GM19324 (cell line): ENCODE data around the gene ANKRD16.
"Not testable (repeated sequence)": the region's sequence is repeated elsewhere in the genome, so short reads cannot be mapped to it uniquely, and the experiment has no call there.

Experiments used
- ATAC-seq: cut with Tn5 transposase; IDR thresholded peaks from one replicate; pipeline ENCODE4 v1.9.1; 2021; ENCODE audit warnings: mild to moderate bottlenecking, moderate library complexity; ENCODE audit not compliant: unreplicated experiment, low FRiP score

The ANKRD16 gene

DNA sequence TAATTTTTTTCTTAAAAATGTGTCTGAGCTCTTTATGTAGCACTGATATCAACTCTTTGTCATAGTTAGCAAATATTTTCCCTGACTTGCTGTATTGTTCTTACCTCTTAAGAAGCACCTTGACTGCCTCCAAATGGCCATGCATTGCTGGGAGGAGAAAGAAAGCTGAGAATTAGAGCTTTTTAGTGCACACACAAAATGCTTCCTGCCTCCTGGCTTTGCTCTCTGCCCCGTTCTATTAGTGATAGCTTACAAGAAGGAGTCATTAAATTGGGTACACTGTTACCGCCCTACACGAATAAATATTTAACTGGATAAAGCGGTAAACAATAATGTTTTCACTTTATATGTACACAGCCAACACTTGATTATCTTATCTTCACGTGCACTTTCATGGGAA, 4.1 kb downstream of the ANKRD16 start:
- ATAC-seq: no peak

DNA sequence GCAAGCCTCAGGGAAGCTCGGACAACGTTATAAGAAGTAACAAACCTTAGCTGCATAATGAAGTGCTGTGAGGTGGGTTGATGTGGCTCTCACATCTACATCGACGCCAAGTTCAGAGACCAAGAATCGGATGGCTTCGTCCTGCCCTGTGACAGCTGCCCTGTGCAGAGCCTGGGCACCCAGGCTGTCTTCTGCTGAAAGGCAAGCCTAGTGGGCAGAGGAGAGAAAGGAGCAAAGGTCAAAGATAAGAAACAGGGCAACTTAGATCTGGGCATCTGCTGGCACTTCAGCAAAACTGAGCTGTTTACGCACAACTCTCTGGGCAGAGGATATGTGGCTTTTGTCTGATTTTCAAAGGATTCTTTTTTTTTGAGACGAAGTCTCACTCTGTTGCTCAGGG, 6.7 kb downstream of the ANKRD16 start:
- ATAC-seq: no peak

DNA sequence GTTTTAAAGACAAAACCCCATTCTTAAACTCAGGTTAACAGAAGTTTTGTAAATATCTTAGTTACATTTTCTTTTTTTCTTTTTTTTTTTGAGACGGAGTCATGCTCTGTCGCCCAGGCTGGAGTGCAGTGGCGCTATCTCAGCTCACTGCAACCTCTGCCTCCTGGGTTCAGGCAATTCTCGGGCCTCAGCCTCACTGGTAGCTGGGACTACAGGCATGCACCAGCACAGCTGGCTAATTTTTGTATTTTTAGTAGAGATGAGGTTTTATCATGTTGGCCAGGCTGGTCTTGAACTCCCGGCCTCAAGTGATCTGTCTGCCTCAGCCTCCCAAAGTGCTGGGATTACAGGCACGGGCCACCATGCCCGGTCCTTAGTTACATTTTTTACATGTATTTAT, 12.7 kb downstream of the ANKRD16 start:
- not testable (repeated sequence) for ATAC-seq

DNA sequence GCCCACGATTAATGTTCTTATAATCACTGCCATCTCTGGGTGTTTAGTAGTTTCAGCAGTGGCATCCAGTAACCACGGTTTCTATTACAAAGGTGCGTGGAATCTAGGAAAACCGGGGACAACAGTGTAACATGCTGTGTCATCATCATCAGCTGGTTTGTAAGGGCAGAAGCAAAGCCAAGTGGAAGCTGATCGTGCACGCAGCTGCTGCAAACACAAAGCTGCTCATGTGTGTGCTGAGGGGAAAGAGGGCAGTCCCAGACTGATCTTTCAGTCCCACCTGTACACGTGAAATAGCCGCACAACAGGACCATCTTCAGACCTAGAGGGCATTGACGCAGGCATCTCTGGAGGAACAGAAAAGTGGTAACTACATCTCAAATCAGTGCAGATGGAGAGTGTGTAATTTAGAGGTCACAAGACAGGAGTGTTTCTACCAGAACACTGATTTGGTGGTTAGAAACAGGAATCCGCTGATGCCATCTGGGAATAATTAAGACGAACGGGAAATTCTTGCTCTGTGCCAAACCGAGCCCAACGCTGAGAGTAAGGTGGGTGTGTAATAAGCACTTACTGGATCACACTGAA, 13.4 kb downstream of the ANKRD16 start:
- no peak for ATAC-seq

DNA sequence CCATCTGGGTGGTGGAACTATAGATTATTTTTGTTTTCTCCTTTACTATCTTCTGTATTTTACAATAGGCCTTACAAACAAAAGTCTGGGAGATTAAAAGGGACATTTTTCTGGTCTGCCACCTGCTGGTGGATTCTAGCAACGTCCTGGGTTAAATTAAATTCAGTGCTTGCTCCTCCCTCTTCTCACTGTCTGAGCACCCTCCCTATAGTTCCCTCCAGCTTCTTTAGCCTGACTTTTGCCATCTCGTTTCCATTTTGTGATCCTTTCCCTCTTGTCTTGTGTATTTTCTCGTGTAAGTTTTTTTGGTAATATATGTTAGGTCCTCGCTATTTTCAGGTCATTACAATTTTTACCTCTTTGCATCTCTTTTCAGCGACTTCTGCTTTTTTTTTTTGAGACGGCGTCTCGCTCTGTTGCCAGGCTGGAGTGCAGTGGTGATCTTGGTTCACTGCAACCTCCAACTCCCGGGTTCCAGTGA, 16.1 kb downstream of the ANKRD16 start:
- peak; percentile 65 for ATAC-seq

DNA sequence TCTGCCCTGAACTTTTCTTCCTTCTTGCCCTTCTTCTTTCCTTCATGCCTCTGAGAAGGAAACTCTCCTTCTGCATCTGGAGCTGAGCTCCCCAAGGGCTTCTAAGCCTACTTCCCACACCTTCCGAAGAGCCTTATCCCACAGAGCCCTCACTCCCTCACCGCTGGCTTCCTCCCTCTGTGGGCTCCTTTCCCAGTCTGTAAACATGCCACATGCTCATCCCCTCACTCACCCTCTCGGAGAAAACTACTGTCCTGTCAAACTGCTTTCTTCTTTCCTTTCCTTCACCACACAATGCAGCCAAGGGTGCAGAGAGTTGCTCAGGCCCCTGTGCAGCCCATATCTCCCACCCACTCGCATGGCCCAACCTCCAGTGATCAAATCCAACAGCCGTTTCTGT, 18.1 kb downstream of the ANKRD16 start:
- ATAC-seq: no peak

DNA sequence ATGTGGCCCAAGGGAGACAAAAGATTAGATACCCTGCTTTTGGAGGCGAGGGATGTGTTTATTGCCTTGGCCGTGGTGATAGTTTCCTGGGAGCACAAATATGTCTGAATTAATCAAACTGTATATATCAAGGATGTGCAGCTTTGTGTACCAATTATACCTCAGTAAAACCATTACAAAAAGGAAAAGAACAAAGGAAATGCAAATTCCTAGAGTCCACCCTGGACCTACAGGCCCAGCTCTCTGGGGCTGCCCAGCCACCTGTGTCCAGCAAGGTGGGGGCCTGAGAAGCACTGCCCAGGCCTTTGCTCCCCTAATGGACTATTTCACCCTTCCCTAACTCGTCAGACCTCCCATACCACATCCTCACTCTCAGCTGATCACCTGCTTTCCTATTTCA, 20.5 kb downstream of the ANKRD16 start:
- ATAC-seq: no peak

DNA sequence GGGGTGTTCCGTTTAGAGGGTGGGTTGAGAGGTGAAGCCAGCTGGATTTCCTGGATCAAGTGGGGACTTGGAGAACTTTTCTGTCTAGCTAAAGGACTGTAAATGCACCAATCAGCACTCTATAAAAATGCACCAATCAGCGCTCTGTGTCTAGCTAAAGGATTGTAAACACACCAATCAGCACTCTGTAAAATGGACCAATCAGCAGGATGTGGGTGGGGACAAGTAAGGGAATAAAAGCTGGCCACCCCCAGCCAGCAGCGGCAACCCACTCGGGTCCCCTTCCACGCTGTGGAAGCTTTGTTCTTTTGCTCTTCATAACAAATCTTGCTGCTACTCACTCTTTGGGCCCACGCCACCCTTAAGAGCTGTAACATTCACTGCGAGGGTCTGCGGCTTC, 21.3 kb downstream of the ANKRD16 start:
- ATAC-seq: not testable (repeated sequence)

DNA sequence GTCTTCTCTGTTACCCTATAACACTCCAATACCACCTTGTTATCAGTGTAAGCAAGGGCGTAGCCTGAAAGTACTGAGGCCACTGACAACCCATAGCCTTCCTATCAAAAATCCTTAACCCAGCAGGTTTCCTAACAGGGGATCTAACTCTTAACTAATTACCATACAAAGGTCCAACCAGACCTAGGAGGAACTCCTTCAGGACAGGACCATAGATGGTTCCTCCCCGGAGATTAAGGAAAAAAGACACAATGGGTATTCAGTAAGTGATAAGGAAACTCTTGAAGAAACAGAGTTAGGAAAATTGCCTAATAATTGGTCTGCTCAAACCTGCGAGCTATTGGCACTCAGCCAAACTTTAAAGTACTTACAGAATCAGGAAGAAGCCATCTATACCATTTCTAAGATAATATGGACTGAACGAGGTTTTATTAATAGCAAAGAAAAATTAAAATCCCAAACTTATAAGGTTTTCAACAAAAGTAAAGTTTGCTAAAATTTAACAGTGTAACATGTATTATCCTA, 22.5 kb downstream of the ANKRD16 start:
- not testable (repeated sequence) for ATAC-seq

DNA sequence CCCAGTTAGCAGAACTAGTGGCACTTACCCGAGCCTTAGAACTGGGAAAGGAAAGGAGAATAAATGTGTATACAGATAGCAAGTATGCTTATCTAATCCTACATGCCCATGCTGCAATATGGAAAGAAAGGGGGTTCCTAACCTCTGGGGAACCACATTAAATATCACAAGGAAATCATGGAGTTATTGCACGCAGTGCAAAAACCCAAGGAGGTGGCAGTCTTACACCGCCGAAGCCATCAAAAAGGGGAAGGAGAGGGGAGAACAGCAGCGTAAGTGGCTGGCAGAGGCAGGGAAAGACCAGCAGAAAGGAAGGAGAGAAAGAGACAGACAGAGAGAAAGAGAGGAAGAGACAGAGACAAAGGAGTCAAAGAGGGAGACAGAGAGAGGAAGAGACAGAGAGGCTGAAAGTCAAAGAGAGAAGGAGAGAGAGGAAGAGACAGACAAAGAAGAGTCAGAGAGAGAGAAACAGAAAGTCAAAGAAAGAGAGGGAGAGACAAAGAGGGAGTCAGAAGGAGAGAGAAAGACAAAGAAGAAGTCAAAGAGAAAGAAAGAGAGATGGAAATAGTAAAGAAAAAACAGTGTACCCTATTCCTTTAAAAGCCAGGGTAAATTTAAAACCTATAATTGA, 23.1 kb downstream of the ANKRD16 start:
- not testable (repeated sequence) for ATAC-seq

DNA sequence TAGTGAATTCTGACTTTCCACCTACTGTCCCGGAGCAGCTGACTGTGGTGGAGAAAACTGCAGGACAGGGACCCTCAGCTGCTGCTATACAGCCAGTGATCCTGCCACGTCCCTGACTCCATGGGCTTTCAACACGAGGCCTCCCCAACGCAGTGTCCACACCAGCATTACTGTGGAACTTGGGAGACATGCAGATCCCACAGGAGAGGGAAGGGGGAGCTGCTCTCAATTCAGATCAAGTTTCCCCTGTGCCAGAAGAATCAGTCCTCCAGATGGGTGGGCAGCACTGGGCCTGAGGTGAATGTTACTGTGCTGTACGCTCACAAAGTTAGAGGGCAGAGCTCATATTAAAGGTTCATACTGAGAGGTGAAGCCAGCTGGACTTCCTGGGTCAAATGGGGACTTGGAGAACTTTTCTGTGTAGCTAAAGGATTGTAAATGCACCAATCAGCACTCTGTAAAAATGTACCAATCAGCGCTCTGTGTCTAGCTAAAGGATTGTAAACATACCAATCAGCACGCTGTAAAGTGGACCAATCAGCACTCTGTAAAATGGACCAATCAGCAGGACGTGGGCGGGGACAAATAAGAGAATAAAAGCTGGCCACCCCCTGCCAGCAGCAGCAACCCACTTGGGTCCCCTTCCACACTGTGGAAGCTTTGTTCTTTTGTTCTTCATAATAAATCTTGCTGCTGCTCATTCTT, 26.6 kb downstream of the ANKRD16 start:
- not testable (repeated sequence) for ATAC-seq

DNA sequence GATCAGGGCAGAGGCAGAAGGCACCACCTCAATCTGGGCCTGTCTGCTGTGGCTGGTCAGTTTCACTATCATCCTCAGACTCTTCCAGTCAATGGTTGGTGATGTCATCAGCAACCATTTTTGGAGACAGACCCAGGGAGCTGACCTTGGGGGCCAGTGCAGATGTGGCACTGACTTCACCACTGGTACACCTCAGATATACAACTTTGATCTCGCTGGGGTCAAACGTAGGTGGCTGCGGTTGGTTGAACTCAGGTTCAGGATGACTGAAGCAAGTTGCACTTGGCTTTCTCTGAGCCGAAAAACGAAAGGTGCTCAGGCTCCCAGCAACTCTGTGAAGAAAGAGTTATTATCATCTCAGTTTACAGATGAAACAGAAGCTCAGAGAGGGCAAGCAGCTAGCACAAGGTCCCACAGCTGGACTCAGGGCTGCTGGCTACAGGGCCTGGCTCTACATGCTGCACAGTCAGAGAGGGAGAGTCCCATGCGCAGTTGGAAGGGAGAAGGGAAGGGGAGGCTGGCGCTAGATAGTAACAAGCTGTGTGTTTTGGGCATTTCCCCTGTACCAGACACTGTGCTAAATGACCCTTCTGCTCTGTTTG, 27.2 kb downstream of the ANKRD16 start:
- peak; percentile 90 for ATAC-seq

DNA sequence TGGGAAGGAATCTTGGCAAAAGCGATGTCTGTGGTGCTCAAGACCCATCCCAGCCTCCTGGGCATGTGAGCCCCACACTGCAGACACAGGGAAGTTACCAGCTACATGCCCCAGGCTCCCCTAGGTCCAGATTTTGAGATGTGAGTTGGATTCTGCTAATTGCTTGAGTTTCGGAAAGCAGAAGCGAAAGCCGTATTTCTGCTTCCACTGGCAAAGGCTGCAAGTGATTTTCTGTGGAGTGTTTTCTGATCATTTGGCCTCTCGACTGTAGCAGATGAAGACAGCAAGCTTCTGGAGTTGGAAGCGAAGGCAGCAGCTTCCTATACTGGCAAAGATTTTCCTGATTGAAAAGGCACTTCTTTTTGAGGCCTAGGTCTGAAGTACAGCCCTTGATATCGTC, 29.6 kb downstream of the ANKRD16 start:
- ATAC-seq: no peak

DNA sequence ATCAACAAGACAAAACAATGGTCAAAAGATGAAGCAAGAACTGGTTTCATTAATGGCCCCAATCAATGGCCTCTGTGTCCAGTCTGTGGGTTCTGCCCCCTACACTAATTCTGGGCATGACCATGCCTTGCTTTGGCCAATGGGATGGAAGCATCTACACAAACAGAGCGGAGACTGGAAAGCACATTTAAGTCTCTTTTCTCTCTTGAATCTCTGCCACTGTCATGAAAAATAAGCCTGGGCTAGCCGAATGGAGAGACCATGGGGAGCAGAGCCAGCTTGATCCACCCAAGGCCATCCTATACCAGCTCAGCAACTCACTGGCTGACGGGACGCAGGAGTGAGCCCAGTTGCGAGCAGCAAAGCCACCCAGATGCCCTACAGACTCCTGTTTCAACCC, 30.9 kb downstream of the ANKRD16 start:
- no peak for ATAC-seq

DNA sequence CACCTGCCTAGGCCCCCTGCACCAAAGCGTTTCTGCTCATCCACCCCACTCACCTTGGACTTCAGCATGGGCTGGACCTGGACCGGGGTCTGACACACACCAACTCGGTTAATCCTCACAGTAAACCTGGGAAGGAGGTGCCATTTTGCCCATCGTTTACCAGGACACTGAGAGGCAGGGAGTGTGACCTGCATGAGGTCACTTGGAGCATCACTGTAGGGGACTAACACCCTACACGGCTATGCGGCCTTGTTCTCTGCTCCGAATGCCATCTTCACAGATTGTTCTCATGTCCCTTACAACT, 33.0 kb downstream of the ANKRD16 start:
- ATAC-seq: no peak

DNA sequence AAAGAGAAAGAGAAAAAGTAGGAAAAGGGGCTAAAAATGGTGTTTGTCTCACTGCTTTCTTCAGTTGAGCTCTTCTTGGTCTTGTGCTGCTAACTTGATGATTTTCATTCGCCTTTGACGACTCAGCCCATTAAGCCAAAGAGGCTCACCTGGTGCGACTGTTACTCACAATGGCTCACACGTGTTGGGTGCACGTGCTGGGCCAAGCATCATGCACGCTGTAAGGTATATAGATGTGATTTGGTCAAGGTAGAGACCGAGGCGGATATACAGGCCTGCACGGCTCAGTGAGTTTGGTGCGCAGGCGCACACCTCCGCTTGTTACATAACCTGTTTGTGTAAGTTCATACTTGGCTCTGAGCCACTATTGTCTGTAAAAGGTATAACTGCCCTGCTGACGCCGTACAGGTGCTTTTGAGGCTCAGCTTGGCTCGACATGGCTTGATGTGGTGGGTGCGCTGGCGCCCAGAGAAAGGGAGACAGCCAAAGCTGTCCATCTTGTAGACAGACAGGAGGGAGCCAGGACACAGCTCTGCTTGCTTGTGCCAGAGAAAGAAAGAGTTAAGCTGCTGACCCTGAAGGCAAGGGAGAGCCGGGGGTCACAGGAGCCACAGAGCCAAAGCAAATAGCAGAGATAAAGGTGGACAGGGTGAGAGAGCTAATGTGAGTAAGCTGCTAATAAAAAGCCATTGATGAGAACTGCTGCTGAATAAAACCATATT, 33.6 kb downstream of the ANKRD16 start:
- ATAC-seq: no peak

DNA sequence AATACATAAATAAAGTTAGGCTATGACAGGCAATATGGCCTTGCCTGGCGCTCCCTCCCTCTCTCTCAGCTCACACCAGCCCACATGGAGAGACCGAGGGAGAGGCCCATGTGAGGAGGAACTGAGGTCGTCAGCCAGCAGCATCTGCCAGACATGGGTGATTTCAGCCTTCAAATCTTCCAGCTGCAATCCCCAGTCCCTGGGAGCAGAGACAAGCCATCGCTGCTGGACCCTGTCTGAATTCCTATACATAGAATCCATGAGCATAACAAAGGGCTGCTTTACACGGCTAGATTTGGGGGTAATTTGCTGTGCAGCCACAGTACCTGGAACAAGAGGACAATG, 35.6 kb downstream of the ANKRD16 start:
- ATAC-seq: no peak

DNA sequence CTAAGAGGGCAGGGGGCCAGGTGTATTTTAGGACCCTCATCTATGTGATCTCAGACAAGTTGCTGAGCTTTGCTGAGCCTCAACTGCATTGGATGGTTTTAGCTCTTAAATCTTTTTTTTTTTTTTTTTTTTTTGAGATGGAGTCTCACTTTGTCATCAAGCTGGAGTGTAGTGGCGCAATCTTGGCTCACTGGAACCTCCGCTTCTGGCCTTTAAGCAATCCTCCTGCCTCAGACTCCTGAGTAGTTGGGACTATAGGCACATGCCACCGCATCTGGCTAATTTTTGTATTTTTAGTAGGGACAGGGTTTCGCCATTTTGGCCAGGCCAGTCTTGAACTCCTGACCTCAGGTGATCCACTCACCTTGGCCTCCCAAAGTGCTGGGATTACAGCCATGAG, 43.0 kb downstream of the ANKRD16 start:
- ATAC-seq: not testable (repeated sequence)

DNA sequence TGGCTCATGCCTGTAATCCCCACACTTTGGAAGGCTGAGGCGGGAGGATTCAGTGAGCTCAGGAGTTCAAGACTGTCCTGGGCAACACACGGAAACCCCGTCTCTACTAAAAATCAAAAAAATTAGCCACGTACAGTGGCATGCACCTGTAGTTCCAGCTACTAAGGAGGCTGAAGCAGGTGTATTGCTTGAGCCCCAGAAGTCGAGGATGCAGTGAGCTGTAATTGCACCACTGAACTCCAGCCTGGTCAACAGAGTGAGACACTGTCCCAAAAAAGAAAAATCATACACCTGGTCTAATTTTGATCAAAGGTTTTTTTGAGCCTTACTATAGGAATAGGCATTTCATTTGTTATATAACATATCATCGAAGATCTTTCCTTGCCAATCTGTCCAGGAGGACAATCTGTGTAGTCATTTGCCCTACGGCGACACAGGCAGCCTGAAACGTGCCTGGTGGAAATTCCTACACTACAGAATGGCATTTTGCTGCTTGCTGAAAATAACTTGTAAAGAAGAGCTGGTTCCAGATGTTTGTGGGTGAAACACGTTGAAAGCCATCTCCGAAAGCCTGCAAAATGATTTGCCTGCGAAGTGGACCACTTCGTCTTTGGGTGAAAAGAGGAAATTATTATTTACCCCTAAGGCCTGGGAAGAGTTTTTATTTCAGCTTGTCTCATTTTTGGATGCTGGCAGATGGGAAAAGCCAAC, 45.2 kb downstream of the ANKRD16 start:
- ATAC-seq: no peak

DNA sequence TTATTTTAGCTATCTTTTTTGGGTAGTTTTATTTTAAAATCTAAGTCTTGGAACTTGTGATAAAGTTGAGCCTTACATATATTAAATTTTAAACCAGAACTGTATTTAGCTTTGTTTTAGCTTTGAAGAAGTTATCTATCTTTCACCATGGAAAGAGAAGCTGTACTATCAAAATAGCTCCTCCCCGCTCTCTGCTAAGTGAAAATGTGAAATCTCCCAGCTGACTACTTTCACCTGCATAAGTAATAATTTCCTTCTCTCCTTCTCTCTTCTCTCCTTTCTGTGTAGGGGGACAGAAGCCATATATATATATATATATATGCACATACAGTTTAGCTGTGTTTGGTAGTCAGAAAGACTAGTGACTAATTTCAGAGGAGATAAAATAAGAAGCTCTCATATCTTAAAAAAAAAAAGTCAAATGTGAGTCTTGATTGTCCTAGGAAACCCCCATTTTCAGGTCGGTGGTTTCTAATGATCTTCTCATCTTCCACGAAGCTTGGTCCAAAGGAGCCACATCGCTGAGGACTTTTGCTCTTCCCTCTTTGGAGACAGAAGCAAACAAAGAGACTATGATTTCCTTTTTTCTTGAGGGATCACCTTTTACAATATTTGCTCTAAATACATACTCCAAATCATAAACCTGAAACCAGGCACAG, 45.9 kb downstream of the ANKRD16 start:
- ATAC-seq: no peak
